HL-60 (cell line): ENCODE measurements around the gene PTGR1.

Experiments
- CTCF ChIP-seq: IDR thresholded peaks from one replicate; pipeline ENCODE4 v1.5.1; 2011; ENCODE audit warnings: low read length, control low read depth, inconsistent platforms; ENCODE audit not compliant: insufficient read depth
- POLR2AphosphoS5 ChIP-seq: IDR thresholded peaks from 2 replicates; pipeline ENCODE4 v1.6.1; 2012; ENCODE audit warnings: low read depth
- REST ChIP-seq: IDR thresholded peaks from 2 replicates; pipeline ENCODE4 v1.6.1; 2012; ENCODE audit warnings: low read depth; ENCODE audit not compliant: insufficient replicate concordance

- TF ChIP-seq CTCF (no peak), POLR2AphosphoS5 (no peak), REST (no peak)
Measured at GRCh38 chr9:111531716-111532115, 67.7 kb downstream of the PTGR1 start.
